ENCODE results near the gene NYAP2.

The NYAP2 gene

DNA sequence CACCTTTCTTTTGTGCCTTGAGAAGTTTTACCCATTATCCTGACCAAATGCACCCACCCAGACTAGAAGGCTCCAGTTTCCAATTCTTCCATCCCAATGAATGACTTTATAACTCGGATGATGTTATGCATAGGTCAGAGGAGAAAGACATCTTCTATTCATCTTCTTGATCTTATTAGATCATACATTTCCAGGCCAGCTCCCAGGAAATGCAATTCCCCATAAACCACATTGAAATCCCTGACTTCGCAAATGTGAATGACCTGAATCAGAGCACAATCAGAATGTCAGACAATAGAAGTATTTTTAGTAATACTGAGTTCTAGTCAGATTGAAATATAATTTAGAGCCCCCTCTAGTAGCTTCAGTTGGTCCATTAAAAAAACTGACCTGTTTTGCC is 62.9 kb downstream of the NYAP2 start:
- H3K9ac ChIP-seq (ENCODE audit: low read length): no peak overlapping the region
- H3K36me3 ChIP-seq (ENCODE audit: control insufficient read depth, insufficient read depth, low read length): no peaks in the 10 kb centered on the region
- H3K4me1 ChIP-seq (ENCODE audit: control insufficient read depth, insufficient read depth, low read length): peaks cover 14% of the 10 kb centered on the region
- no peaks in the 10 kb centered on the region for H3K9me3 ChIP-seq (ENCODE audit: control insufficient read depth, insufficient read depth, low read depth, low read length)
- H3K27me3 ChIP-seq (ENCODE audit: control insufficient read depth, insufficient read depth, low read length): peaks cover 3% of the 10 kb centered on the region
- H3K4me3 ChIP-seq (ENCODE audit: low read depth, low read length): no peak overlapping the region
- H3K27ac ChIP-seq (ENCODE audit: low read depth, low read length): no peak overlapping the region

DNA sequence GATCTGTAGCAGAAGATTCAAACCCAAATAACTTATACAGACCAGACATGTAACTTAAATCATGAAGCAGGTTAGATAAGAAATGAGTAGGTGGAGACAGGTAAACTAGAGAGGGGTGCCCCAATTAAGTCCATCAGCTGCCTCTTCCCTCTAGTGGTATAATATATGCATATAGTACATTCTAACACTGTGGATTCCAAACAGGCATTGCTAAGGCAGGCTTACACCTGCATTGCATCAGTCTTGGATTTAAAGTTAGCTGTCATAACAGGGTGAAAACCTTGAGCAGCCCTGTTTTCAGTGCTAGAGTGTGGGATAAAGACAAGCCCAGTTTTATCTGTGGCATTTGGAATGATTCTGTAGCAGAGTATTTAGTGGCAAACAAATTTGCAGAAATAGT is 63.4 kb downstream of the NYAP2 start:
- peaks cover 3% of the 10 kb centered on the region for H3K27me3 ChIP-seq (ENCODE audit: control insufficient read depth, insufficient read depth, low read length)
- H3K9me3 ChIP-seq (ENCODE audit: control insufficient read depth, insufficient read depth, low read depth, low read length): no peaks in the 10 kb centered on the region
- no peak overlapping the region for H3K4me3 ChIP-seq (ENCODE audit: low read depth, low read length)
- H3K4me1 ChIP-seq (ENCODE audit: control insufficient read depth, insufficient read depth, low read length): peaks cover 14% of the 10 kb centered on the region
- H3K27ac ChIP-seq (ENCODE audit: low read depth, low read length): no peak overlapping the region
- no peaks in the 10 kb centered on the region for H3K36me3 ChIP-seq (ENCODE audit: control insufficient read depth, insufficient read depth, low read length)
- no peak overlapping the region for H3K9ac ChIP-seq (ENCODE audit: low read length)

DNA sequence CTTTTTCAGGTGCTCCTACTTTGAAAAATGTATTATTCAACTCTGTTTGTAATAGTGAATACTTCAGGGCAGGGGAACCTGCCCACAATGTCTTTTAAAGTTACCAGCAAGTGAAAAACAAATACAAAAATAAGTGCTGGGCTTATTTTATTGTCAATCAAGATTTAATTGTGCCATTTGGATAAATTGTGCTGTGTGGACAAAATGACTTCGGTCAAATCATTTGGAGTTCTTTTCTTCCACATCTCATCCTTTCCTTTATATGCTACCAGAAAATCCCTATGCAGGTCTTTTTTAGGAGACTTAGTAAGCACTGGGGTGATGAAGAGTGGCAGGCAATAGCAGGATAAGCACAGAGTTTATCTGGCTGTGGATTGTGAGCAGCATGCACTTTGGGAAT is 63.9 kb downstream of the NYAP2 start:
- H3K36me3 ChIP-seq (ENCODE audit: control insufficient read depth, insufficient read depth, low read length): no peaks in the 10 kb centered on the region
- H3K9ac ChIP-seq (ENCODE audit: low read length): no peak overlapping the region
- no peak overlapping the region for H3K27ac ChIP-seq (ENCODE audit: low read depth, low read length)
- peaks cover 3% of the 10 kb centered on the region for H3K27me3 ChIP-seq (ENCODE audit: control insufficient read depth, insufficient read depth, low read length)
- H3K4me3 ChIP-seq (ENCODE audit: low read depth, low read length): no peak overlapping the region
- peaks cover 14% of the 10 kb centered on the region for H3K4me1 ChIP-seq (ENCODE audit: control insufficient read depth, insufficient read depth, low read length)
- H3K9me3 ChIP-seq (ENCODE audit: control insufficient read depth, insufficient read depth, low read depth, low read length): no peaks in the 10 kb centered on the region

DNA sequence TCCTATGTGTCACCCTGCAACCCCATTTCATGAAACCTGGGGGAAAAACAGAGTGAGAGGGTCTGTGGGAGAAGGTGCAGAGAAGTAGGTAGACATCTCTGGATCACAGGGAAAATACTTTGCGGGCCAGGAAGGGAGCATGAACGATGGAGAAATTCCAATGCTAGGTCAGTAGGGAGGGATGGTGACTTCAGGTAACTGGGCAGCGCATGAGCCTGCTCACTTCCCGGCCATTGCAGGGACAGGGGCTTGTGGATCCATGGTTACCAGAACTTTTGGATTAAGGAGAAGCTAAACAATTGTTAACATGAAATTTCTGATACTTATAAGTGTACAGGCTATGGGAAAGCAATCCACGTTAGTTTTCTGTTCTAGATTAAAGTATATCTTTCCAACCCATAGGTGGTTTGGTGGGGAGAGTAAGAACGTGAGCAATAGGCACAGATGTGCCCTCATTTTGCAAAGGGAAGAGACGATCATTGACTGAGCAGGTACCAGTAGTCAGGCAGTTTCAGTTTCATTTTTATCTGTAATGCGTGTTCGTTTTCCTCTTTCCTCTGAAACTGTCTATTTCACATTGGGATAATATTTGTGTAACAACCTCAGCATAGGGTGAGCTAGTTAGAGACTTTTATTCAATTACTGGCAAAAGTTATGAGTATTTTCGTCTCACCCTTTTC is 65.0 kb downstream of the NYAP2 start:
- H3K4me1 ChIP-seq (ENCODE audit: control insufficient read depth, insufficient read depth, low read length): peaks cover 14% of the 10 kb centered on the region
- H3K9ac ChIP-seq (ENCODE audit: low read length): no peak overlapping the region
- no peak overlapping the region for H3K4me3 ChIP-seq (ENCODE audit: low read depth, low read length)
- no peaks in the 10 kb centered on the region for H3K9me3 ChIP-seq (ENCODE audit: control insufficient read depth, insufficient read depth, low read depth, low read length)
- H3K36me3 ChIP-seq (ENCODE audit: control insufficient read depth, insufficient read depth, low read length): no peaks in the 10 kb centered on the region
- no peak overlapping the region for H3K27ac ChIP-seq (ENCODE audit: low read depth, low read length)
- H3K27me3 ChIP-seq (ENCODE audit: control insufficient read depth, insufficient read depth, low read length): peaks cover 3% of the 10 kb centered on the region

DNA sequence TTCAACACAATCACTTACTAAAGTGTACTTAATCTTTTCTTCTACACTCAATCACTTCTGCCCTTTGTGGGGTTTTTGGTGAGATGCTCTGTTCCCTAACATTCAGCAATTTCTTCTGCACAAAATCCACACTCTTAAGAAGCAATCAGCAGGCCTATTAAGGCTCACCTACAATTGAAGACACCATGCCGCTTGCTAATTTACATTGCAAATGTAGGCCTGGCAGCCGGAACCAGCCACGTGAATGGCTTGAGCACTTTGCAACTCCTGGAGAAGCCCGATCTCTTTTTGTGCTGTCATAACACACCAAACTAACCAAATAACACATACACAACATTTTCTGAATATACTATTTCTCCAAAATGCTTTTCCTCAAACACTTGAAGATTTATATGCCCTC is 66.3 kb downstream of the NYAP2 start:
- Histone ChIP-seq H3K4me1 (ENCODE audit: control insufficient read depth, insufficient read depth, low read length) (peaks cover 14% of the 10 kb centered on the region), H3K36me3 (ENCODE audit: control insufficient read depth, insufficient read depth, low read length) (no peaks in the 10 kb centered on the region), H3K9ac (ENCODE audit: low read length) (no peak overlapping the region), H3K9me3 (ENCODE audit: control insufficient read depth, insufficient read depth, low read depth, low read length) (no peaks in the 10 kb centered on the region), H3K4me3 (ENCODE audit: low read depth, low read length) (no peak overlapping the region), H3K27ac (ENCODE audit: low read depth, low read length) (no peak overlapping the region), H3K27me3 (ENCODE audit: control insufficient read depth, insufficient read depth, low read length) (peaks cover 3% of the 10 kb centered on the region)

DNA sequence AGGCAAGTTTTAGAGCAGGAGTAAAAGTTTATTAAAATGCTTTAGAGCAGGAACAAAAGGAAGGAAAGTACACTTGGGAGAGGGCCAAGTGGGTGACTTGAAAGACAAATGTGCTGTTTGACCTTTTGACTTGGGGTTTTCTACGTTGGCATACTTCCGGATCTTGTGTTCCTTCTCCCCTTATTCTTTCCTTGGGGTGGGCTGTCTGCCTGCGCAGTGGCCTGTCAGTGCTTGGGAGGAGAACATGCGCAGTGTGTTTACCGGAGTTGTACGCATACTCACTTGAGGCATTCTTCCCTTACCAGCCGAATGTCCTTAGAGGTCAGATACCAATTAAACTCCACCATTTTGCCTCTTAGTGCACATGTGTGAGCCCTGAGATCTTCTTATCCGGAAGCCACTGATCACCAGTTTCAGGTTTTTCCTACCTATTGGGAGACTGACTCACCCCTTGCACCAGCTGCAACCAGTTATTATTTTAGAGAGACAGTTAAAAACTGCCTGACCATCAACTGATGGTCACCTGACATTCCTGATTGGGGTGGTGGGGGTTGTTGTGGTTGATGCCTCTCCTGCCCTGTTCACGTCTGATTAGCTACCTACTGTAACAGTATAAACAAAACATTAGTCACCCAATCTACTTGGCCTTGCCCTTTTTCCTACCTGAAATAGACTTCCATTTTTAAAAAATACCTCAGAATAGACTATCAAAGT is 67.5 kb downstream of the NYAP2 start:
- no peaks in the 10 kb centered on the region for H3K9me3 ChIP-seq (ENCODE audit: control insufficient read depth, insufficient read depth, low read depth, low read length)
- H3K27ac ChIP-seq (ENCODE audit: low read depth, low read length): no peak overlapping the region
- no peaks in the 10 kb centered on the region for H3K36me3 ChIP-seq (ENCODE audit: control insufficient read depth, insufficient read depth, low read length)
- peaks cover 3% of the 10 kb centered on the region for H3K27me3 ChIP-seq (ENCODE audit: control insufficient read depth, insufficient read depth, low read length)
- H3K4me3 ChIP-seq (ENCODE audit: low read depth, low read length): no peak overlapping the region
- H3K9ac ChIP-seq (ENCODE audit: low read length): no peak overlapping the region
- peaks cover 14% of the 10 kb centered on the region for H3K4me1 ChIP-seq (ENCODE audit: control insufficient read depth, insufficient read depth, low read length)

DNA sequence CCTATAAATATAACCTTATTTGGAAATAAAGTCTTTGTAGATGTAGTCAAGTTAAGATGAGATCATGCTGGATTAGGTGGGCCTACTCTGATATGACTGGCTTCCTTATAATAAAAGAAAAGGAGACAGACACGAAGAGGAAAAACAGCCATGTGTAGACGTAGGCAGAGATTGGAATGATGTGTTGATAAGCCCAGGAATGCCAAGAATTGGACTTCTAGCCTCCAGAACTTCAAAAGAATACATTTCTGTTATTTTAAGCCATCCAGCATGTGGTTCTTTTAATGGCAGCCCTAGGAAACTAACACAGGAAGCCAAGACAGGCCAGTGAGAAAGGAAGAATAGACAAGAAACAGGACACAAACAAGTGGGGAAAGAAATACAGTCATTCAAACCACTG is 68.6 kb downstream of the NYAP2 start:
- H3K27ac ChIP-seq (ENCODE audit: low read depth, low read length): no peak overlapping the region
- no peak overlapping the region for H3K4me3 ChIP-seq (ENCODE audit: low read depth, low read length)
- H3K27me3 ChIP-seq (ENCODE audit: control insufficient read depth, insufficient read depth, low read length): peaks cover 3% of the 10 kb centered on the region
- H3K4me1 ChIP-seq (ENCODE audit: control insufficient read depth, insufficient read depth, low read length): peaks cover 14% of the 10 kb centered on the region
- H3K36me3 ChIP-seq (ENCODE audit: control insufficient read depth, insufficient read depth, low read length): no peaks in the 10 kb centered on the region
- H3K9me3 ChIP-seq (ENCODE audit: control insufficient read depth, insufficient read depth, low read depth, low read length): no peaks in the 10 kb centered on the region
- no peak overlapping the region for H3K9ac ChIP-seq (ENCODE audit: low read length)

DNA sequence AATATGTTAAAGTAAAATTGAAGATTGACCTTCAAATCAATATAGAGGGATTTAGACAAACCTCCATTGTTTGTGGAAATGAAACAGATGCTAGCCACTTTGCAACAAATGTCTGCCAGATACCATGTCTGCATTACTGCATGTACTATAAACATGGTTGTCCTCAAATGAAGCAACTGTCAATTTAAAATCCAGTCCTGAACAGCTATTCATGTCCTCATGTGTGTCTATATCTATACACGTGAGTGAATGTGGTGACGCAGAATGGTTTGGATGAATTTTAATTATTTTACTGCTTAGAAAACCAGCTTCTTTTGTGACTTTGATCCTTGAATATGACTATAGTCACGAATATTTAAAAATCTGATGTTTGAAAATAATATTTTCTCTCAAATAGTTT is 71.5 kb downstream of the NYAP2 start:
- Histone ChIP-seq H3K36me3 (ENCODE audit: control insufficient read depth, insufficient read depth, low read length) (no peaks in the 10 kb centered on the region), H3K9me3 (ENCODE audit: control insufficient read depth, insufficient read depth, low read depth, low read length) (no peaks in the 10 kb centered on the region), H3K27ac (ENCODE audit: low read depth, low read length) (no peak overlapping the region), H3K27me3 (ENCODE audit: control insufficient read depth, insufficient read depth, low read length) (peaks cover 3% of the 10 kb centered on the region; the same call in 1 of the 2 replicates), H3K4me1 (ENCODE audit: control insufficient read depth, insufficient read depth, low read length) (peaks cover 9% of the 10 kb centered on the region), H3K4me3 (ENCODE audit: low read depth, low read length) (no peak overlapping the region), H3K9ac (ENCODE audit: low read length) (no peak overlapping the region)

DNA sequence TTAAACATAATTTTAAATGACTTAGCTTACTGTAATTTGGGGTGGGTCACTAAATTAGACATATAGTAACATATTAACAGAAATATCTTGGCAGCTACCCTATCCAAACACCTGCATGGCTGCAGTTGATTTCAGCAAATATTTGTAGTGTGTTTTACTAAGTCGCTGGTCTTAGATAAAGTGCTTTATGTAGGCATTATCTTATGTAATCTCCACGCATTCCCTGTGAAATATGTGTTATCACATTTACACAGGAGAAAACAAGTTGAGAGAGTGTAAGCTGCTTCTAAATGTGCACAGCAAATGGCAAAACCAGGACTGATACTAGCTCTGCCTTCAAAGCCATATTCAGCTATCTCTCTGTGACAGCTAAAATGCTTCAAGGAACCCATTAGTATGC is 72.0 kb downstream of the NYAP2 start:
- Histone ChIP-seq H3K9ac (ENCODE audit: low read length) (no peak overlapping the region), H3K4me1 (ENCODE audit: control insufficient read depth, insufficient read depth, low read length) (peaks cover 4% of the 10 kb centered on the region), H3K9me3 (ENCODE audit: control insufficient read depth, insufficient read depth, low read depth, low read length) (no peaks in the 10 kb centered on the region), H3K27me3 (ENCODE audit: control insufficient read depth, insufficient read depth, low read length) (peaks cover 3% of the 10 kb centered on the region; the same call in 1 of the 2 replicates), H3K4me3 (ENCODE audit: low read depth, low read length) (no peak overlapping the region), H3K36me3 (ENCODE audit: control insufficient read depth, insufficient read depth, low read length) (no peaks in the 10 kb centered on the region), H3K27ac (ENCODE audit: low read depth, low read length) (no peak overlapping the region)

DNA sequence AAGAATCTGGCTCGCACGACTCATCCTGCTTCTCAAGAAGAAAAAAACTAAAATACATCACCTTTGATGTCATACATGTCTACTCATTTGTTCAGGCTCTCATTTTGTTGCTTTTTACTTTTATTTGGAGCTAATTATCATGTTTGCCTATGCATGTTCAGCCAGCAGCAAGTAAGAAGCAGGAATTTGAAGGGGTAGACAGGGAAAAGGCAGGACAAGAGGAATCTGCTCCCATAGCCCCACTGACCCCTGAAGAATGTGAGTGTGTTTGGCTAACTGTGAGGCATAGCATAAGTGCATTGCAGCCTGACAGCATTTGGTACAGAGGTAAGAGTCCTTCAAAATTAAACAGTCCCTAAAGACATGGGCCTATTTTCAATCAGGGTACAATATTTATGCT is 72.7 kb downstream of the NYAP2 start:
- Histone ChIP-seq H3K4me3 (ENCODE audit: low read depth, low read length) (no peak overlapping the region), H3K27me3 (ENCODE audit: control insufficient read depth, insufficient read depth, low read length) (no peaks in the 10 kb centered on the region), H3K9ac (ENCODE audit: low read length) (no peak overlapping the region), H3K36me3 (ENCODE audit: control insufficient read depth, insufficient read depth, low read length) (no peaks in the 10 kb centered on the region), H3K4me1 (ENCODE audit: control insufficient read depth, insufficient read depth, low read length) (no peaks in the 10 kb centered on the region), H3K27ac (ENCODE audit: low read depth, low read length) (no peak overlapping the region), H3K9me3 (ENCODE audit: control insufficient read depth, insufficient read depth, low read depth, low read length) (no peaks in the 10 kb centered on the region)

DNA sequence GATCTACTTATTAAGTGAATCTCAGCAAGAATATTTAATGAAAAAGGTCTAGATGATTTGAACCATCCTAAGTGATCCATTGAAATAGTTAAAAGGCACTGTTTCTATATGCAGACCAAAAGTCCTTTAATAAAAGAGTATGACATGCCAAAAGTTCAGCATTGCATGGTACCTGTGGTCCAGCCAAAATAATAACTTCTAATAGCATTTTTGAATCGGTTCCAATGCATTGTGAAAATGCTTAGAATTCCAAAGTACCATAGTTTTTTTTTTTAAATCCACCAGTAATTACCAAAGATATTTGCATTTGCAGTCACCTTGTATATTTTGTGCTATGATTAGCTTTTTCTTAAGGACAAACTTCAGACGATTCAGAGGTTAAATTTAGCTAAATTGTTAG is 79.9 kb downstream of the NYAP2 start:
- Histone ChIP-seq H3K36me3 (ENCODE audit: control insufficient read depth, insufficient read depth, low read length) (no peaks in the 10 kb centered on the region), H3K4me3 (ENCODE audit: low read depth, low read length) (no peak overlapping the region), H3K27ac (ENCODE audit: low read depth, low read length) (no peak overlapping the region), H3K9ac (ENCODE audit: low read length) (no peak overlapping the region), H3K4me1 (ENCODE audit: control insufficient read depth, insufficient read depth, low read length) (no peaks in the 10 kb centered on the region), H3K9me3 (ENCODE audit: control insufficient read depth, insufficient read depth, low read depth, low read length) (no peaks in the 10 kb centered on the region), H3K27me3 (ENCODE audit: control insufficient read depth, insufficient read depth, low read length) (no peaks in the 10 kb centered on the region)

Measured in HUES6 (cell line).